Measurements from ENCODE around the gene FBXW8.

The FBXW8 gene

GRCh38 chr12:116962197-116962596 is 51.4 kb downstream of the FBXW8 start:
- no peak for TF ChIP-seq TAF1 (IDR thresholded peaks at IDR 0.05; ENCODE audit: borderline replicate concordance, insufficient read depth, low read length)
- no peak for TF ChIP-seq POLR2AphosphoS5 (IDR thresholded peaks at IDR 0.05; ENCODE audit: low read depth, low read length)
- TF ChIP-seq REST (IDR thresholded peaks at IDR 0.05; ENCODE audit: insufficient read depth in 1 of 2, low read depth in 2 of 2, low read length in 2 of 2), result no peak
- TF ChIP-seq FOXP2 (optimal IDR thresholded peaks at IDR 0.05; ENCODE audit: borderline replicate concordance, extremely low read depth, extremely low read length, insufficient read depth), result no peak
- TF ChIP-seq SIN3A (IDR thresholded peaks at IDR 0.05; ENCODE audit: borderline replicate concordance, insufficient read depth, low read length), result no peak

- TF ChIP-seq SIN3A (IDR thresholded peaks at IDR 0.05; ENCODE audit: borderline replicate concordance, insufficient read depth, low read length), result no peak
- no peak for TF ChIP-seq TAF1 (IDR thresholded peaks at IDR 0.05; ENCODE audit: borderline replicate concordance, insufficient read depth, low read length)
These were observed 52.1 kb downstream of the FBXW8 start for GRCh38 chr12:116962783-116963356.

GRCh38 chr12:116964054-116965050 is 53.6 kb downstream of the FBXW8 start:
- no peak for TF ChIP-seq FOXP2 (optimal IDR thresholded peaks at IDR 0.05; ENCODE audit: borderline replicate concordance, extremely low read depth, extremely low read length, insufficient read depth)
- TF ChIP-seq POLR2AphosphoS5 (IDR thresholded peaks at IDR 0.05; ENCODE audit: low read depth, low read length), result no peak
- no peak for TF ChIP-seq SIN3A (IDR thresholded peaks at IDR 0.05; ENCODE audit: borderline replicate concordance, insufficient read depth, low read length)
- TF ChIP-seq TAF1 (IDR thresholded peaks at IDR 0.05; ENCODE audit: borderline replicate concordance, insufficient read depth, low read length), result no peak
- TF ChIP-seq REST (IDR thresholded peaks at IDR 0.05; ENCODE audit: insufficient read depth in 1 of 2, low read depth in 2 of 2, low read length in 2 of 2), result no peak

- TF ChIP-seq POLR2AphosphoS5 (IDR thresholded peaks at IDR 0.05; ENCODE audit: low read depth, low read length) (no peak), TAF1 (IDR thresholded peaks at IDR 0.05; ENCODE audit: borderline replicate concordance, insufficient read depth, low read length) (no peak), REST (IDR thresholded peaks at IDR 0.05; ENCODE audit: insufficient read depth in 1 of 2, low read depth in 2 of 2, low read length in 2 of 2) (no peak), FOXP2 (optimal IDR thresholded peaks at IDR 0.05; ENCODE audit: borderline replicate concordance, extremely low read depth, extremely low read length, insufficient read depth) (no peak), SIN3A (IDR thresholded peaks at IDR 0.05; ENCODE audit: borderline replicate concordance, insufficient read depth, low read length) (no peak)
These were observed 58.2 kb downstream of the FBXW8 start for GRCh38 chr12:116968986-116969385.

- TF ChIP-seq REST (IDR thresholded peaks at IDR 0.05; ENCODE audit: insufficient read depth in 1 of 2, low read depth in 2 of 2, low read length in 2 of 2), result no peak
- no peak for TF ChIP-seq TAF1 (IDR thresholded peaks at IDR 0.05; ENCODE audit: borderline replicate concordance, insufficient read depth, low read length)
- TF ChIP-seq POLR2AphosphoS5 (IDR thresholded peaks at IDR 0.05; ENCODE audit: low read depth, low read length), result no peak
- no peak for TF ChIP-seq SIN3A (IDR thresholded peaks at IDR 0.05; ENCODE audit: borderline replicate concordance, insufficient read depth, low read length)
- TF ChIP-seq FOXP2 (optimal IDR thresholded peaks at IDR 0.05; ENCODE audit: borderline replicate concordance, extremely low read depth, extremely low read length, insufficient read depth), result no peak
These were observed 59.1 kb downstream of the FBXW8 start for GRCh38 chr12:116969615-116970585.
